Hepatocyte (in vitro differentiated cells): ENCODE results near the gene FGFR3. TPM values are rescaled to one million over a fixed set of nuclear protein-coding genes. Genes with fewer than 3 reads are reported as not detected.

Experiments
- DNase-seq: peaks from one replicate; pipeline ENCODE4 v3.0.0-alpha.2; 2016; ENCODE audit warnings: low spot score
- H2AFZ ChIP-seq: fragments of 200-600 bp; sonication (generic); 2 replicates; pipeline ENCODE4 v1.6.0; 2016; ENCODE audit warnings: antibody characterized with exemption, mild to moderate bottlenecking
- H3K27ac ChIP-seq: fragments of 200-600 bp; sonication (generic); 2 replicates; pipeline ENCODE4 v1.5.1; 2016; ENCODE audit warnings: mild to moderate bottlenecking
- H3K27me3 ChIP-seq: fragments of 200-600 bp; sonication (generic); 2 replicates; pipeline ENCODE4 v1.6.1; 2016
- H3K36me3 ChIP-seq: fragments of 200-600 bp; sonication (generic); replicated peaks from 2 replicates; pipeline ENCODE4 v1.5.1; 2016; ENCODE audit warnings: low read depth; ENCODE audit not compliant: insufficient read depth
- H3K4me1 ChIP-seq: fragments of 200-600 bp; sonication (generic); 2 replicates; pipeline ENCODE4 v1.5.1; 2016; ENCODE audit warnings: mild to moderate bottlenecking, moderate library complexity; ENCODE audit not compliant: insufficient read depth
- H3K4me2 ChIP-seq: fragments of 200-600 bp; sonication (generic); 2 replicates; pipeline ENCODE4 v1.6.0; 2016
- H3K4me3 ChIP-seq: fragments of 200-600 bp; sonication (generic); 2 replicates; pipeline ENCODE4 v1.5.1; 2016; ENCODE audit warnings: mild to moderate bottlenecking
- H3K79me2 ChIP-seq: fragments of 200-600 bp; sonication (generic); 2 replicates; pipeline ENCODE4 v1.6.0; 2017; ENCODE audit warnings: mild to moderate bottlenecking
- H3K9me2 ChIP-seq: fragments of 200-600 bp; sonication (generic); replicated peaks from 2 replicates; pipeline ENCODE4 v1.6.0; 2017; ENCODE audit warnings: mild to moderate bottlenecking; ENCODE audit not compliant: insufficient read depth
- H3K9me3 ChIP-seq: fragments of 200-600 bp; sonication (generic); 2 replicates; pipeline ENCODE4 v1.5.1; 2016; ENCODE audit warnings: low read depth, mild to moderate bottlenecking
- H4K20me1 ChIP-seq: fragments of 200-600 bp; sonication (generic); 2 replicates; pipeline ENCODE4 v1.6.0; 2016; ENCODE audit warnings: mild to moderate bottlenecking; ENCODE audit not compliant: insufficient read depth, poor library complexity, severe bottlenecking
- CTCF ChIP-seq: fragments of 200-600 bp; sonication (generic); IDR thresholded peaks from 2 replicates; pipeline ENCODE4 v1.5.1; 2016; ENCODE audit warnings: antibody characterized with exemption, mild to moderate bottlenecking; ENCODE audit not compliant: poor library complexity
- EZH2 ChIP-seq: fragments of 200-600 bp; sonication (generic); IDR thresholded peaks from 2 replicates; pipeline ENCODE4 v1.6.1; 2016; ENCODE audit warnings: antibody characterized with exemption, mild to moderate bottlenecking, borderline replicate concordance
- EZH2phosphoT487 ChIP-seq: fragments of 200-600 bp; sonication (generic); IDR thresholded peaks from one replicate; pipeline ENCODE4 v1.6.1; 2018; ENCODE audit warnings: antibody characterized with exemption, mild to moderate bottlenecking, low read depth, moderate library complexity; ENCODE audit not compliant: unreplicated experiment, severe bottlenecking
- whole genome bisulfite sequencing: methylation state at CpG from one replicate; pipeline ENCODE4 v1.1.6; 2016; ENCODE audit warnings: low lambda C conversion rate; ENCODE audit errors: missing lambda C conversion rate; 5-methylcytosine and 5-hydroxymethylcytosine counted together
- polyA plus RNA-seq: library from polyadenylated mRNA; unstranded; fragments of >200 nt; fragmentation: Nextera tagmentation; extraction: Ambion mirVana; gene quantifications from 2 replicates; pipeline ENCODE4 v1.2.1, GENCODE V29; 2016
- total RNA-seq: library from RNA; depleted of rRNA; stranded (reverse); fragments of >200 nt; gene quantifications from 2 replicates; pipeline ENCODE4 v1.2.3, GENCODE V29; 2014

The FGFR3 gene
- total and polyA plus RNA-seq, 2 experiments from 2014 or later = 82.0 to 99.8 TPM

DNA sequence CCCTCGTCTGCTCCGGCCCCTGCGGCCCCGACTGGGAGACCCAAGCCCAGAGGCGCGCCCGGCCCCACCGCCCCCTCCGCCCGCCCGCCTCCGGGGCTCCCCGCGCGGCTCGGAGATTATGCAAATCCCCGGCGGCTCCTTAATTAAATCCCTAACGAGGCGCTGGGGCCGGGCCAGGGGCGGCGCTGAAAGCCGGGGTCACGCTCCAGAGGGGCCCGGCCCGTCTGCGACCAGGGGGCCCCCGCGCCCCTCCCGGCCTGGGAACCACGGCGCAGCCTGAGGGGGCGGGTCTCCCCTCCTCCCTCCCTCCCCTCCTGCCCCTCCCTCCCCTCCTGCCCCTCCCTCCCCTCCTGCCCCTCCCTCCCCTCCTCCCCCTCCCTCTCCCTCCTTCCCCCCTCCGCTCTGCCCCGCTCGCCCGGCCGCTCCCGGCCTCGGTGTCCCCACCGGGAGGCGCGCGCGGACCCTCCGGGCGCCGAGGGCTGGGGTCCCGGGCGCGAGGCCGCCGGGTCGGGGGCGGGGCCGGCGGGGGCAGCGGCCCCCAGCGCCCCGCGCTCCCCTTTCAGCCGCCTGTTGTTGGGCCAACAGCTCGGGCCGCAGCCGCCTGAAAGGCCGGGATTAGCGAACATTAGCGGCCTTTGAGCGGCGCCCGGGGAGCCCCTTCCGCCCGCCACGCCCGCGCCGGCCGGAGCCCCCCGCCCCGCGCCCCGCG lies 25.9 kb upstream of the FGFR3 start:
- no peak for TF ChIP-seq EZH2phosphoT487
- no peak for TF ChIP-seq CTCF
- no peak for TF ChIP-seq EZH2
- Histone ChIP-seq H3K79me2 (no peaks in the 10 kb centered on the region), H4K20me1 (no peaks in the 10 kb centered on the region), H3K9me2 (no peaks in the 10 kb centered on the region), H3K36me3 (no peaks in the 10 kb centered on the region), H3K4me3 (peak overlapping the region; percentile 16), H3K4me1 (peaks cover 68% of the 10 kb centered on the region), H3K27me3 (no peaks in the 10 kb centered on the region), H2AFZ (peak overlapping the region; percentile 63), H3K27ac (peak overlapping the region; percentile 92), H3K4me2 (peak overlapping the region; percentile 93), H3K9me3 (no peaks in the 10 kb centered on the region)
- peak; percentile 84 for DNase-seq
- WGBS = 0% methylated on average over 9 of the region's 84 CpGs

DNA sequence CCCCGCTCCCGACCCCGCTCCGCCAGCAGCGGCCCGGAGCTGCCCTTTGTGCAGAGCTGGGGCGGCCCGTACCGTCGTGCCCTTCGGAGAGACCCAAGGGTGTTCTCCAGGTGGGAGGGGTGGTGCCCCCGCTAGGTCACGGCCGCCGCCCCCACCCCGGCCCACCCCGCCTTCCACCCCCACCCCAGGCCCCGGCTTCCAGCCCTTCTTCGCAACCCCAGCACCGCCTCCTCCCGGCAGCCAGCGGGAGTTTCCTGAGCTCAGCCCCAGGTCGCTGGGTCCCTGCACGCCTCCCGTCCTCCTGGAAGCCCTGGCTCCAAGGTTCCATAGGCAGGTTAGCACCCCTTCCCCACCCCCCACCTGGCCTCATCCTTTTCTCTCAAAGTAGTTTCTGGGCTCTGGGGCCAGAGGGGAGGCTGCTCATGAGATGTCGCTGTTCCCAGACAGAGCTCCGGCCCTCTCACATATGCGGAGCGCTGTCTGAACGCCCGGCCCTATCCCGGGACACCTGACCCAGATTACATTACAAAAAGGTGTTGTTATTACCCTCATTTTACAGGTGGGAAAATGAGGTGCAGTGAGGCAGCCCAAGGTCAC lies 25.2 kb upstream of the FGFR3 start:
- no peaks in the 10 kb centered on the region for H3K79me2 ChIP-seq
- H3K4me2 ChIP-seq = peak overlapping the region; percentile 93
- TF ChIP-seq EZH2phosphoT487 (no peak), CTCF (peak; percentile 49)
- no peak overlapping the region for H3K4me3 ChIP-seq
- H3K4me1 ChIP-seq = peaks cover 75% of the 10 kb centered on the region
- no peaks in the 10 kb centered on the region for H4K20me1 ChIP-seq
- no peaks in the 10 kb centered on the region for H3K27me3 ChIP-seq
- DNase-seq = peak; percentile 87
- 21% methylated on average over 18 of the region's 32 CpGs for WGBS
- no peaks in the 10 kb centered on the region for H3K9me2 ChIP-seq
- H3K27ac ChIP-seq = peak overlapping the region; percentile 91
- no peaks in the 10 kb centered on the region for H3K36me3 ChIP-seq
- no peak overlapping the region for H2AFZ ChIP-seq
- H3K9me3 ChIP-seq = no peaks in the 10 kb centered on the region

- no peak for TF ChIP-seq CTCF
- Histone ChIP-seq H3K4me3 (no peak overlapping the region), H3K27ac (peak overlapping the region; percentile 91), H3K36me3 (no peaks in the 10 kb centered on the region), H3K79me2 (no peaks in the 10 kb centered on the region), H4K20me1 (no peaks in the 10 kb centered on the region), H3K4me1 (peaks cover 75% of the 10 kb centered on the region), H3K9me2 (no peaks in the 10 kb centered on the region), H2AFZ (no peak overlapping the region), H3K4me2 (peak overlapping the region; percentile 93), H3K27me3 (no peaks in the 10 kb centered on the region), H3K9me3 (no peaks in the 10 kb centered on the region)
- DNase-seq = peak; percentile 73
- WGBS = 54% methylated on average over 23 of the region's 23 CpGs
These were observed 24.6 kb upstream of the FGFR3 start for GRCh38 chr4:1768367-1769034.
